SK-N-SH treated with all-trans-retinoic acid at 6 μM for 48 hours (cell line): ENCODE data around the gene SELENOW.

ENCODE experiments used
- BACH2 ChIP-seq: fragments of 250-450 bp; sonication (Bioruptor Pico); IDR thresholded peaks from 2 replicates; pipeline ENCODE4 v1.9.0; 2021; ENCODE audit warnings: mild to moderate bottlenecking, borderline replicate concordance
- ESRRG ChIP-seq: fragments of 250-450 bp; sonication (Bioruptor Pico); IDR thresholded peaks from 2 replicates; pipeline ENCODE4 v1.6.1; 2021; ENCODE audit warnings: mild to moderate bottlenecking
- GLIS3 ChIP-seq: fragments of 250-450 bp; sonication (Bioruptor Pico); IDR thresholded peaks from 2 replicates; pipeline ENCODE4 v1.5.0; 2020; ENCODE audit warnings: mild to moderate bottlenecking, moderate library complexity
- PPARA ChIP-seq: fragments of 250-450 bp; sonication (Bioruptor Pico); IDR thresholded peaks from 2 replicates; pipeline ENCODE4 v1.5.0; 2020; ENCODE audit warnings: mild to moderate bottlenecking, borderline replicate concordance
- RARB ChIP-seq: fragments of 250-450 bp; sonication (Bioruptor Pico); IDR thresholded peaks from 2 replicates; pipeline ENCODE4 v1.8.0; 2021; ENCODE audit warnings: mild to moderate bottlenecking, moderate library complexity
- SNAI2 ChIP-seq: fragments of 250-450 bp; sonication (Bioruptor Pico); IDR thresholded peaks from 2 replicates; pipeline ENCODE4 v1.5.0; 2020; ENCODE audit warnings: mild to moderate bottlenecking, moderate library complexity
- TOX ChIP-seq: fragments of 250-450 bp; sonication (Bioruptor Pico); IDR thresholded peaks from 2 replicates; pipeline ENCODE4 v1.8.0; 2021; ENCODE audit warnings: mild to moderate bottlenecking, moderate library complexity, borderline replicate concordance
- ZC3H10 ChIP-seq: fragments of 250-450 bp; sonication (Bioruptor Pico); IDR thresholded peaks from 2 replicates; pipeline ENCODE4 v1.5.1; 2021; ENCODE audit warnings: mild to moderate bottlenecking, moderate library complexity
- ZFP3 ChIP-seq: fragments of 250-450 bp; sonication (Bioruptor Pico); IDR thresholded peaks from 2 replicates; pipeline ENCODE4 v1.5.0; 2020; ENCODE audit warnings: mild to moderate bottlenecking, moderate library complexity
- ZNF565 ChIP-seq: fragments of 450-650 bp; formaldehyde crosslinking; conservative IDR thresholded peaks from 2 replicates; pipeline ENCODE4 v1.5.0; 2020; ENCODE audit warnings: low read depth, mild to moderate bottlenecking, moderate library complexity
- TF ChIP-seq, protein P1 (sequence below): fragments of 250-450 bp; sonication (Bioruptor Pico); IDR thresholded peaks from 2 replicates; pipeline ENCODE4 v1.8.0; 2020; ENCODE audit warnings: mild to moderate bottlenecking, moderate library complexity, borderline replicate concordance
- TF ChIP-seq, protein P2 (sequence below): fragments of 250-450 bp; sonication (Bioruptor Pico); IDR thresholded peaks from 2 replicates; pipeline ENCODE4 v1.5.1; 2021; ENCODE audit warnings: mild to moderate bottlenecking, moderate library complexity
- TF ChIP-seq, protein P3 (sequence below): fragments of 250-450 bp; sonication (Bioruptor Pico); IDR thresholded peaks from 2 replicates; pipeline ENCODE4 v1.8.0; 2021; ENCODE audit warnings: low read depth, mild to moderate bottlenecking, moderate library complexity, borderline replicate concordance

DNA sequence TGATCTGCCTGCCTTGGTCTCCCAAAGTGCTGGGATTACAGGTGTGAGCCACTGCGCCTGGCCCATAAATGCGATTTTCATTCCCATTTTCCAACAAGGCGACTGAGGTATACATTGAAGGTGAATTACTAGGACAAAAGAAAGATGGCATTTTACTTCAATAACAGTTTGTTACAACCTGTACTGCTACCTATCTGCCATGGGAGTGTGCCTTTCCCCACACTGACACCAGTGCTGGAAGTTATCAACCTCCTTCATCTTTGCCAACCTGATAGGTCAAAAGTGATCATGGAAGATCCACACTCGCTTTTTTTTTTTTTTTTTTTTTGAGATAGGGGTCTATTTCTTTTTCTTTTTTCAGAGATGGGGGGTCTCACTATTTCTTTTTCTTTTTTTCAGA, 54.2 kb downstream of the SELENOW start:
- TF ChIP-seq ZFP3 (CRISPR knock-in tag) (no peak), ZC3H10 (CRISPR knock-in tag) (no peak), PPARA (CRISPR knock-in tag) (no peak), RARB (no peak), ESRRG (no peak), GLIS3 (CRISPR knock-in tag) (no peak), SNAI2 (no peak), ZNF565 (CRISPR knock-in tag) (no peak), TOX (CRISPR knock-in tag) (no peak), BACH2 (CRISPR knock-in tag) (no peak)
- TF ChIP-seq, protein P1, sequence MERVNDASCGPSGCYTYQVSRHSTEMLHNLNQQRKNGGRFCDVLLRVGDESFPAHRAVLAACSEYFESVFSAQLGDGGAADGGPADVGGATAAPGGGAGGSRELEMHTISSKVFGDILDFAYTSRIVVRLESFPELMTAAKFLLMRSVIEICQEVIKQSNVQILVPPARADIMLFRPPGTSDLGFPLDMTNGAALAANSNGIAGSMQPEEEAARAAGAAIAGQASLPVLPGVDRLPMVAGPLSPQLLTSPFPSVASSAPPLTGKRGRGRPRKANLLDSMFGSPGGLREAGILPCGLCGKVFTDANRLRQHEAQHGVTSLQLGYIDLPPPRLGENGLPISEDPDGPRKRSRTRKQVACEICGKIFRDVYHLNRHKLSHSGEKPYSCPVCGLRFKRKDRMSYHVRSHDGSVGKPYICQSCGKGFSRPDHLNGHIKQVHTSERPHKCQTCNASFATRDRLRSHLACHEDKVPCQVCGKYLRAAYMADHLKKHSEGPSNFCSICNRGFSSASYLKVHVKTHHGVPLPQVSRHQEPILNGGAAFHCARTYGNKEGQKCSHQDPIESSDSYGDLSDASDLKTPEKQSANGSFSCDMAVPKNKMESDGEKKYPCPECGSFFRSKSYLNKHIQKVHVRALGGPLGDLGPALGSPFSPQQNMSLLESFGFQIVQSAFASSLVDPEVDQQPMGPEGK (CRISPR knock-in tag), result no peak
- TF ChIP-seq, protein P2, sequence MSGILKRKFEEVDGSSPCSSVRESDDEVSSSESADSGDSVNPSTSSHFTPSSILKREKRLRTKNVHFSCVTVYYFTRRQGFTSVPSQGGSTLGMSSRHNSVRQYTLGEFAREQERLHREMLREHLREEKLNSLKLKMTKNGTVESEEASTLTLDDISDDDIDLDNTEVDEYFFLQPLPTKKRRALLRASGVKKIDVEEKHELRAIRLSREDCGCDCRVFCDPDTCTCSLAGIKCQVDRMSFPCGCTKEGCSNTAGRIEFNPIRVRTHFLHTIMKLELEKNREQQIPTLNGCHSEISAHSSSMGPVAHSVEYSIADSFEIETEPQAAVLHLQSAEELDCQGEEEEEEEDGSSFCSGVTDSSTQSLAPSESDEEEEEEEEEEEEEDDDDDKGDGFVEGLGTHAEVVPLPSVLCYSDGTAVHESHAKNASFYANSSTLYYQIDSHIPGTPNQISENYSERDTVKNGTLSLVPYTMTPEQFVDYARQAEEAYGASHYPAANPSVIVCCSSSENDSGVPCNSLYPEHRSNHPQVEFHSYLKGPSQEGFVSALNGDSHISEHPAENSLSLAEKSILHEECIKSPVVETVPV (CRISPR knock-in tag), result no peak
- TF ChIP-seq, protein P3, sequence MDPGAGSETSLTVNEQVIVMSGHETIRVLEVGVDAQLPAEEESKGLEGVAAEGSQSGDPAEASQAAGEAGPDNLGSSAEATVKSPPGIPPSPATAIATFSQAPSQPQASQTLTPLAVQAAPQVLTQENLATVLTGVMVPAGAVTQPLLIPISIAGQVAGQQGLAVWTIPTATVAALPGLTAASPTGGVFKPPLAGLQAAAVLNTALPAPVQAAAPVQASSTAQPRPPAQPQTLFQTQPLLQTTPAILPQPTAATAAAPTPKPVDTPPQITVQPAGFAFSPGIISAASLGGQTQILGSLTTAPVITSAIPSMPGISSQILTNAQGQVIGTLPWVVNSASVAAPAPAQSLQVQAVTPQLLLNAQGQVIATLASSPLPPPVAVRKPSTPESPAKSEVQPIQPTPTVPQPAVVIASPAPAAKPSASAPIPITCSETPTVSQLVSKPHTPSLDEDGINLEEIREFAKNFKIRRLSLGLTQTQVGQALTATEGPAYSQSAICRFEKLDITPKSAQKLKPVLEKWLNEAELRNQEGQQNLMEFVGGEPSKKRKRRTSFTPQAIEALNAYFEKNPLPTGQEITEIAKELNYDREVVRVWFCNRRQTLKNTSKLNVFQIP, result no peak
